Mononuclear cell (primary cell): ENCODE results near the gene EDEM2. TPM values are rescaled to one million over a fixed set of nuclear protein-coding genes. Genes with fewer than 3 reads are reported as not detected.
"Not testable (repeated sequence)": the region's sequence is repeated elsewhere in the genome, so short reads cannot be mapped to it uniquely, and the experiment has no call there.

ENCODE experiments used
- H3K27me3 ChIP-seq: 2 replicates; pipeline ENCODE4 v1.6.0; 2011; ENCODE audit warnings: low read length, control low read depth; ENCODE audit not compliant: insufficient read depth
- H3K4me1 ChIP-seq: 2 replicates; pipeline ENCODE4 v1.5.1; 2011; ENCODE audit warnings: mild to moderate bottlenecking, low read length, control low read depth; ENCODE audit not compliant: insufficient read depth
- H3K4me3 ChIP-seq: 2 replicates; pipeline ENCODE4 v1.5.1; 2011; ENCODE audit warnings: mild to moderate bottlenecking, low read length, moderate library complexity
- H3K9me3 ChIP-seq: 2 replicates; pipeline ENCODE4 v1.5.1; 2011; ENCODE audit warnings: low read depth, mild to moderate bottlenecking, control low read depth, low read length
- total RNA-seq: library from RNA; depleted of rRNA; stranded (reverse); fragments of >200 nt; gene quantifications from one replicate; pipeline ENCODE4 v1.2.3, GENCODE V29; 2012

Gene EDEM2, protein sequence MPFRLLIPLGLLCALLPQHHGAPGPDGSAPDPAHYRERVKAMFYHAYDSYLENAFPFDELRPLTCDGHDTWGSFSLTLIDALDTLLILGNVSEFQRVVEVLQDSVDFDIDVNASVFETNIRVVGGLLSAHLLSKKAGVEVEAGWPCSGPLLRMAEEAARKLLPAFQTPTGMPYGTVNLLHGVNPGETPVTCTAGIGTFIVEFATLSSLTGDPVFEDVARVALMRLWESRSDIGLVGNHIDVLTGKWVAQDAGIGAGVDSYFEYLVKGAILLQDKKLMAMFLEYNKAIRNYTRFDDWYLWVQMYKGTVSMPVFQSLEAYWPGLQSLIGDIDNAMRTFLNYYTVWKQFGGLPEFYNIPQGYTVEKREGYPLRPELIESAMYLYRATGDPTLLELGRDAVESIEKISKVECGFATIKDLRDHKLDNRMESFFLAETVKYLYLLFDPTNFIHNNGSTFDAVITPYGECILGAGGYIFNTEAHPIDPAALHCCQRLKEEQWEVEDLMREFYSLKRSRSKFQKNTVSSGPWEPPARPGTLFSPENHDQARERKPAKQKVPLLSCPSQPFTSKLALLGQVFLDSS
- total RNA-seq: 19.5 TPM

GRCh38 chr20:35146920-35147574 is at the start of gene EDEM2:
Gene EDEM2, minus strand, starts transcription at chr20:35147336. Its CDS starts 78 bp downstream, at chr20:35147258.
- peak within 1 kb of the TSS; percentile 90 for H3K4me3 ChIP-seq
- H3K4me1 ChIP-seq: peaks cover 44% of the 10 kb centered on the region
- no peaks in the 10 kb centered on the region for H3K9me3 ChIP-seq
- H3K27me3 ChIP-seq: no peaks in the 10 kb centered on the region

GRCh38 chr20:35196313-35196712 is 49.2 kb upstream of the EDEM2 start:
- H3K9me3 ChIP-seq: peaks cover 13% of the 10 kb centered on the region
- H3K27me3 ChIP-seq: no peaks in the 10 kb centered on the region
- no peaks in the 10 kb centered on the region for H3K4me1 ChIP-seq
- H3K4me3 ChIP-seq: no peak overlapping the region

DNA sequence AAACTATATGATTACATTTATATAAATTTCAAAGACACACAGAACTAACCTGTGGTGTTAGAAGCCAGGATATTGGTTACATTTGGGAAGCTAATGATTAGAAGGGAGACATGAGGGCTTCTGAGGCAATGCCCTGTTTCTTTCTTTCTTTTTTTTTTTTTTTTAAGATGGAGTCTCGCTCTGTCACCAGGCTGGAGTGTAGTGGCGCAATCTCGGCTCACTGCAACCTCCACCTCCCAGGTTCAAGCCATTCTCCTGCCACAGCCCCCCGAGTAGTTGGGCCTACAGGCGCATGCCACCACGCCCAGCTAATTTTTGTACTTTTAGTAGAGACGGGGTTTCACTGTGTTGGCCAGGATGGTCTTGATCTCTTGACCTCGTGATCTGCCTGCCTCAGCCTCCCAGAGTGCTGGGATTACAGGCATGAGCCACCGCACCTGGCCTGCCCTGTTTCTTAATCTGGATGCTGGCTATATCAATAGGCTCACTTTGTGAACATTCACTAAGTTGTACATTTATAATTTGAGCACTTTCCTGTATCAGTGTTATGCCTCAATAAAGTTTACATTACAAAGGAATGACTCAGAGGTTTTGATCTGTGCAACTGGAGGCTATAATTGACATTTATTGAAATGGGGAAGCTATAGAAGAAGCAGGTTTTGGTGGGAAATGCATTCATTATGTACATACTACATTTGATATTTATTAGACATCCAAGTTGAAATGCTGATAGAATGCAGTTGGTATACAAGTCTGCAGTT is 46.1 kb upstream of the EDEM2 start:
- H3K4me3 ChIP-seq, H3K4me1 ChIP-seq, H3K27me3 ChIP-seq: not testable (repeated sequence)
- H3K9me3 ChIP-seq: peaks cover 13% of the 10 kb centered on the region

- no peaks in the 10 kb centered on the region for H3K27me3 ChIP-seq
- no peaks in the 10 kb centered on the region for H3K4me1 ChIP-seq
- H3K9me3 ChIP-seq: peaks cover 13% of the 10 kb centered on the region
- no peak overlapping the region for H3K4me3 ChIP-seq
Observed at GRCh38 chr20:35192118-35192872, 45.2 kb upstream of the EDEM2 start.

- Histone ChIP-seq H3K4me3 (no peak overlapping the region), H3K27me3 (no peaks in the 10 kb centered on the region), H3K9me3 (peaks cover 6% of the 10 kb centered on the region), H3K4me1 (no peaks in the 10 kb centered on the region)
Observed at GRCh38 chr20:35191419-35192117, 44.4 kb upstream of the EDEM2 start.

DNA sequence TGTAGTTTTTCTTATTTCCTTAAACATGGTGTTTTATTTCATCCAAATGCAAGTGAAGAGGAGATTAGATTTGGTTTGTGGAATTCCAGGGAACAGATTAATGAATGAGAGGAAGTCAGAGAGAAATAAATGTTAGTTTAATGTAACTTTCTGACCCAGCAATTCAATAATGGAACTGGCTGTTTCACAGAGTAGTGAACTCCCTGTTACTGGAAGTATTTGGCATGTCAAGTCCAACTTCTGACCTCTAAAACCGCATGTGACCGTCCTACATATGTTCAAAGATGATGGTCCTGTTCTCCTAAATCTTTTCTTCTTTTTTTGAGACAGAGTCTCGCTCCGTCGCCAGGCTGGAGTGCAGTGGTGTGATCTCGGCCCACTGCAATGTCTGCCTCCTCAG is 43.4 kb upstream of the EDEM2 start:
- Histone ChIP-seq H3K4me3 (no peak overlapping the region), H3K9me3 (no peaks in the 10 kb centered on the region), H3K4me1 (no peaks in the 10 kb centered on the region), H3K27me3 (no peaks in the 10 kb centered on the region)

- H3K4me3 ChIP-seq, H3K27me3 ChIP-seq, H3K4me1 ChIP-seq, H3K9me3 ChIP-seq: not testable (repeated sequence)
Observed at GRCh38 chr20:35189223-35189622, 42.1 kb upstream of the EDEM2 start.

GRCh38 chr20:35187584-35188190 is 40.6 kb upstream of the EDEM2 start:
- Histone ChIP-seq H3K4me3 (no peak overlapping the region), H3K9me3 (no peaks in the 10 kb centered on the region), H3K4me1 (no peaks in the 10 kb centered on the region), H3K27me3 (no peaks in the 10 kb centered on the region)

DNA sequence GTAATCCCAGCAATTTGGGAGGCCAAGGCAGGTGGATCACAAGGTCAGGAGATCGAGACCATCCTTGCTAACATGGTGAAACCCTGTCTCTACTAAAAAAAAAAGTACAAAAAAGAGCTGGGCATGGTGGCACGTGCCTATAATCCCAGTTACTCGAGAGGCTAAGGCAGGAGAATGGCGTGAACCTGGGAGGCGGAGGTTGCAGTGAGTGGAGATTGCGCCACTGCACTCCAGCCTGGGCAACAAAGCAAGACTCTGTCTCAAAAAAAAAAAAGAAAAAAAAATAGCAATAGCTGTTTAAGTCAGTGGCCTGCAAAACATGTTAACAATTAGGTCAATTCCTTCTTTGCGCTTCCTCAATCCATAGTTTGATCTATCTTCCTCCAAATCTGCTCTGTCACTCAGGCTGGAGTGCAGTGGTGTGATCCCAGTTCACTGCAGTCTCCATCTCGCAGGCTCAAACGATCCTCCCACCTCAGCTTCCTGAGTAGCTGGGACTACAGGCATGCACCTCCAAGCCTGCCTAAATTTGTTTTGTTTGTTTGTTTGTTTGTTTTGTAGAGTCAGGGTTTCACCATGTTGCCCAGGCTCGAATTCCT is 39.7 kb upstream of the EDEM2 start:
- H3K27me3 ChIP-seq, H3K9me3 ChIP-seq, H3K4me3 ChIP-seq, H3K4me1 ChIP-seq: not testable (repeated sequence)

DNA sequence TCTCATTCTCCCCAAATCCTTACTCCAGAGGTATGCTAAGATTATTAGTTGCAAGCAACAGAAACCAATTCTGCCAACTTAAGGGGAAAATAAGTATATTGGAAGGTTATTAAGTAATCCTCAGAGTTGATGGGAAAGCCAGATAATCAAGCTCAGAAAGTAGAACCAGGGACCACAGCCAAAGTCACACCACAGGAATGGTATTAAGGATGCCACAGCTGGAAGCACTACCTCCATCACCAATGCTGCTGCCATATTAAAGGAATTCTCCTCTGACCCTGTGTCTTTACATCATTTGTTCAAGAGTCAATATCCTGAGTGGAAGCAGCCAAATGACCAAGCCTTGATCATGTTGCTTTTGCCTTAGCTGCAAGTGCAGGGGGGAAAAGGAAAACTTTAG is 34.6 kb upstream of the EDEM2 start:
- H3K27me3 ChIP-seq: no peaks in the 10 kb centered on the region
- H3K9me3 ChIP-seq: no peaks in the 10 kb centered on the region
- H3K4me3 ChIP-seq: no peak overlapping the region

DNA sequence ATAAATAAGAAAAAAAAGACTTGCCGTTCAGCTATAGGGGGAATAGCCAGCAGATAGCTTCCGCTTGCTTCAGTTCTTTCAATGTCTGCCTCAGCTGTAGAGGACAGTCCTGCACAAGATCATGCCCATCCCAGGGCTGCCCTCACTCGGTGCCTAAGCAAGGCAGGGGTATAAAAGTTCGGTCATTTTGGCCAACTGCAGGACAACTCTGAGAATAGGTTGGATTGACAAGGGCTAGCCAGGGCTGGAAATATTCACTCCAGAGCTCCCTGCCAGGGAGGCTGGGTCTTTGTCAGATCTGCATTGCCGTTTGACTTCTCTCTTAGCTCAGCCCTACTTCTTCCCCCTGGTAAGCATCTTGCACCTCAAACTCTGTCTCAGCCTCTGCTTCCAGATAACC is 33.1 kb upstream of the EDEM2 start:
- Histone ChIP-seq H3K4me3 (no peak overlapping the region), H3K4me1 (no peaks in the 10 kb centered on the region), H3K27me3 (no peaks in the 10 kb centered on the region), H3K9me3 (no peaks in the 10 kb centered on the region)

More for the DNA sequence above, 34.6 kb upstream of the EDEM2 start:
- H3K4me1 ChIP-seq: no peaks in the 10 kb centered on the region

DNA sequence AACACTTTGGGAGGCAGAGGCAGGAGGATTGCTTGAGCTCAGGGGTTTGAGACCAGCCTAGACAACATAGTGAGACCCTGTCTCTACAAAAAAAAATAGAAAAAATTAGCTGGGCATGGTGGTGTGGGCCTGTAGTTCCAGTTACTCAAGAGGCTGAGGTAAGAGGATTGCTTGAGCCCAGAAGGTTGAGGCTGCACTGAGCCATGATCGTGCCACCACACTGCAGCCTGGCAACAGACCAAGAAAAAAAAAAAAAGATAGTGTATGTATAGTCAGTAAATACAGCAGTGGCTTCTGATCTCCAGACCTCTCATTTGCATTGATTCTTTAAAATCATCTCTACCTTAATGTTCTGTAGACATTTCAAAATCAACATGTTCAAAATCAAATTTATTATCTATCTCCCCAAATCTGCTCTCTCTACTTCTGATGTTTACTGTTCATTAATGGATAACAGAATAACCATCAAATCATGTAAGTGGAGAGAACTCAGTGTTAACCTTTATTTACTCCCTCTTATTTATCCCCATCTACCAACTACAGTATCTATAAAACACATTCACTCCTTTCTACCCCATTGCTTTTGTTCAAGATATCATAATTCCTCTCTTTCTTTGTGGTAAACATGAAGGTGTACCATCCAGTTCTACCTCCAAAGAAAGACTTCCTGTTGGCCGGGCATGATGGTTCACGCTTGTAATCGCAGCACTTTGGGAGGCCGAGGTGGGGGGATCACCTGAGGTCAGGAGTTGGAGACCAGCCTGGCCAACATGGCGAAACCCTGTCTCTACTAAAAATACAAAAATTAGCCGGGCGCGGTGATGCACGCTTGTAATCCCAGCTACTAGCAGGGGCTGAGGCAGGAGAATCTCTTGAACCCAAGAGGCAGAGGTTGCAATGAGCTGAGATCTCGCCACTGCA is 32.4 kb upstream of the EDEM2 start:
- H3K4me3 ChIP-seq: no peak overlapping the region

DNA sequence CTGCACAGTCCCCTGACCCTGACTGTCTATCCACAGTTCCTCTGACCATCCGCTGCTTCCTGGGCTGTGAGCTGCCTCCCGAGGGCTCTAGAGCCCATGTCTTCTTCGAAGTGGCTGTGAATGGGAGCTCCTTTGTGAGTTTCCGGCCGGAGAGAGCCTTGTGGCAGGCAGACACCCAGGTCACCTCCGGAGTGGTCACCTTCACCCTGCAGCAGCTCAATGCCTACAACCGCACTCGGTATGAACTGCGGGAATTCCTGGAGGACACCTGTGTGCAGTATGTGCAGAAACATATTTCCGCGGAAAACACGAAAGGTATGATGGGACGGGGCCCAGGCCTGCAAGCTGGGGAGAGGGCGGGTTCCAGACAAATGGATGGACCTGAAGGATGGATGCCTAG is 29.0 kb upstream of the EDEM2 start:
- Histone ChIP-seq H3K27me3 (no peaks in the 10 kb centered on the region), H3K4me1 (peaks cover 12% of the 10 kb centered on the region), H3K4me3 (no peak overlapping the region), H3K9me3 (no peaks in the 10 kb centered on the region)

More for the DNA sequence above, 32.4 kb upstream of the EDEM2 start:
- Histone ChIP-seq H3K27me3 (no peaks in the 10 kb centered on the region), H3K4me1 (no peaks in the 10 kb centered on the region), H3K9me3 (no peaks in the 10 kb centered on the region)
